Mucosa of rectum (tissue), 2 donors: Measurements from ENCODE around the gene PHYKPL.
"Not testable (repeated sequence)": the region's sequence is repeated elsewhere in the genome, so short reads cannot be mapped to it uniquely, and the experiment has no call there.

Experiments used
- H3K27ac ChIP-seq, 2 donors: one replicate each; pipeline ENCODE4 v1.7.0; 2013; ENCODE audit warnings: inconsistent platforms in 2 of 2, low read depth in 2 of 2, low read length in 2 of 2
- H3K27me3 ChIP-seq, 2 donors: one replicate each; pipeline ENCODE4 v1.7.0; 2013; ENCODE audit warnings: low read length in 2 of 2; ENCODE audit not compliant: control insufficient read depth in 2 of 2, insufficient read depth in 2 of 2
- H3K36me3 ChIP-seq, 2 donors: one replicate each; pipeline ENCODE4 v1.7.0; 2013; ENCODE audit warnings: low read length in 2 of 2; ENCODE audit not compliant: control insufficient read depth in 2 of 2, insufficient read depth in 2 of 2
- H3K4me1 ChIP-seq, 2 donors: one replicate each; pipeline ENCODE4 v1.7.0; 2013; ENCODE audit warnings: low read length in 2 of 2, mild to moderate bottlenecking in 1 of 2; ENCODE audit not compliant: control insufficient read depth in 2 of 2, insufficient read depth in 2 of 2
- H3K4me3 ChIP-seq, 2 donors: one replicate each; pipeline ENCODE4 v1.7.0; 2013; ENCODE audit warnings: low read length in 2 of 2
- H3K9ac ChIP-seq, 2 donors: one replicate each; pipeline ENCODE4 v1.7.0; 2013; ENCODE audit warnings: low read length in 2 of 2, low read depth in 1 of 2, mild to moderate bottlenecking in 1 of 2
- H3K9me3 ChIP-seq, 2 donors: one replicate each; pipeline ENCODE4 v1.7.0; 2013; ENCODE audit warnings: low read length in 2 of 2; ENCODE audit not compliant: control insufficient read depth in 2 of 2
- donor health status: healthy.
- donor health status: Normal muscosa, but diverticular disease.

PHYKPL gene

GRCh38 chr5:178234750-178235587, 2.4 kb upstream of the PHYKPL start:
- peak overlapping the region; percentile 14 to 38 for H3K9ac ChIP-seq
- peaks cover 61 to 63% of the 10 kb centered on the region in 2 donors for H3K4me1 ChIP-seq
- H3K9me3 ChIP-seq = no peaks in the 10 kb centered on the region
- peak overlapping the region in 1 of 2 donors; percentile 20 for H3K27ac ChIP-seq
- H3K27me3 ChIP-seq = no peaks in the 10 kb centered on the region
- peaks cover 5 to 10% of the 10 kb centered on the region in 2 donors for H3K36me3 ChIP-seq
- peak overlapping the region in 1 of 2 donors; percentile 9 for H3K4me3 ChIP-seq

GRCh38 chr5:178234121-178234749, 1.6 kb upstream of the PHYKPL start:
- Histone ChIP-seq H3K9me3 (no peaks in the 10 kb centered on the region), H3K27ac (no peak overlapping the region), H3K27me3 (no peaks in the 10 kb centered on the region), H3K4me1 (peaks cover 64 to 66% of the 10 kb centered on the region in 2 donors), H3K9ac (peak overlapping the region in 1 of 2 donors; percentile 14), H3K4me3 (peak overlapping the region in 1 of 2 donors; percentile 9), H3K36me3 (peaks cover 12 to 17% of the 10 kb centered on the region in 2 donors)

GRCh38 chr5:178232920-178233429, 373 bp upstream of the PHYKPL start:
- Histone ChIP-seq H3K36me3 (peaks cover 22 to 28% of the 10 kb centered on the region in 2 donors), H3K9ac (peak overlapping the region; percentile 81 to 96), H3K27ac (peak overlapping the region; percentile 93 to 98), H3K27me3 (no peaks in the 10 kb centered on the region), H3K4me3 (peak overlapping the region; percentile 79 to 81), H3K9me3 (no peaks in the 10 kb centered on the region), H3K4me1 (peaks cover 60 to 64% of the 10 kb centered on the region in 2 donors)

- Histone ChIP-seq H3K9ac (peak overlapping the region; percentile 93 to 96), H3K9me3 (no peaks in the 10 kb centered on the region), H3K4me1 (peaks cover 59 to 60% of the 10 kb centered on the region in 2 donors), H3K36me3 (peaks cover 32 to 35% of the 10 kb centered on the region in 2 donors), H3K27ac (peak overlapping the region; percentile 93 to 98), H3K27me3 (no peaks in the 10 kb centered on the region), H3K4me3 (peak overlapping the region; percentile 79 to 81)
These were observed 971 bp downstream of the PHYKPL start for GRCh38 chr5:178231539-178232123.

- H3K4me3 ChIP-seq = peak overlapping the region; percentile 79 to 81
- H3K27me3 ChIP-seq = no peaks in the 10 kb centered on the region
- H3K36me3 ChIP-seq = peaks cover 32 to 35% of the 10 kb centered on the region in 2 donors
- no peaks in the 10 kb centered on the region for H3K9me3 ChIP-seq
- H3K4me1 ChIP-seq = peaks cover 55 to 57% of the 10 kb centered on the region in 2 donors
- H3K9ac ChIP-seq = peak overlapping the region; percentile 93 to 96
- peak overlapping the region; percentile 93 to 98 for H3K27ac ChIP-seq
These were observed 1.6 kb downstream of the PHYKPL start for GRCh38 chr5:178230879-178231538.

GRCh38 chr5:178229861-178230260, 2.7 kb downstream of the PHYKPL start:
- peaks cover 32 to 41% of the 10 kb centered on the region in 2 donors for H3K36me3 ChIP-seq
- peak overlapping the region; percentile 35 to 49 for H3K27ac ChIP-seq
- peaks cover 62 to 64% of the 10 kb centered on the region in 2 donors for H3K4me1 ChIP-seq
- no peak overlapping the region for H3K9ac ChIP-seq
- H3K4me3 ChIP-seq = peak overlapping the region in 1 of 2 donors; percentile 79
- H3K27me3 ChIP-seq = no peaks in the 10 kb centered on the region
- H3K9me3 ChIP-seq = no peaks in the 10 kb centered on the region

- not testable (repeated sequence) for H3K9ac ChIP-seq, H3K27me3 ChIP-seq, H3K4me3 ChIP-seq, H3K9me3 ChIP-seq
- Histone ChIP-seq H3K4me1 (peaks cover 56 to 60% of the 10 kb centered on the region in 2 donors), H3K27ac (peak overlapping the region in 1 of 2 donors; percentile 87), H3K36me3 (peaks cover 37 to 49% of the 10 kb centered on the region in 2 donors)
These were observed 3.5 kb downstream of the PHYKPL start for GRCh38 chr5:178229111-178229510.

- Histone ChIP-seq H3K9me3 (no peaks in the 10 kb centered on the region), H3K27ac (peak overlapping the region; percentile 87 to 91), H3K36me3 (peaks cover 37 to 52% of the 10 kb centered on the region in 2 donors), H3K4me1 (peaks cover 56 to 60% of the 10 kb centered on the region in 2 donors), H3K27me3 (no peaks in the 10 kb centered on the region), H3K9ac (no peak overlapping the region), H3K4me3 (no peak overlapping the region)
These were observed 4.0 kb downstream of the PHYKPL start for GRCh38 chr5:178228609-178229008.

- Histone ChIP-seq H3K36me3 (peaks cover 39 to 59% of the 10 kb centered on the region in 2 donors), H3K27ac (peak overlapping the region; percentile 87 to 91)
These were observed 4.7 kb downstream of the PHYKPL start for GRCh38 chr5:178227929-178228328.

More at GRCh38 chr5:178227929-178228328, 4.7 kb downstream of the PHYKPL start:
- peaks cover 51 to 56% of the 10 kb centered on the region in 2 donors for H3K4me1 ChIP-seq
- no peaks in the 10 kb centered on the region for H3K9me3 ChIP-seq
- peak overlapping the region in 1 of 2 donors; percentile 2 for H3K9ac ChIP-seq
- no peaks in the 10 kb centered on the region for H3K27me3 ChIP-seq
- H3K4me3 ChIP-seq = peak overlapping the region in 1 of 2 donors; percentile 3
